ENCODE data around the gene ANKRD29.
A peak's percentile ranks its signal among the peaks of the same experiment; 100 is the strongest.
"Not testable (repeated sequence)": the region's sequence is repeated elsewhere in the genome, so short reads cannot be mapped to it uniquely, and the experiment has no call there.

ANKRD29 gene

DNA sequence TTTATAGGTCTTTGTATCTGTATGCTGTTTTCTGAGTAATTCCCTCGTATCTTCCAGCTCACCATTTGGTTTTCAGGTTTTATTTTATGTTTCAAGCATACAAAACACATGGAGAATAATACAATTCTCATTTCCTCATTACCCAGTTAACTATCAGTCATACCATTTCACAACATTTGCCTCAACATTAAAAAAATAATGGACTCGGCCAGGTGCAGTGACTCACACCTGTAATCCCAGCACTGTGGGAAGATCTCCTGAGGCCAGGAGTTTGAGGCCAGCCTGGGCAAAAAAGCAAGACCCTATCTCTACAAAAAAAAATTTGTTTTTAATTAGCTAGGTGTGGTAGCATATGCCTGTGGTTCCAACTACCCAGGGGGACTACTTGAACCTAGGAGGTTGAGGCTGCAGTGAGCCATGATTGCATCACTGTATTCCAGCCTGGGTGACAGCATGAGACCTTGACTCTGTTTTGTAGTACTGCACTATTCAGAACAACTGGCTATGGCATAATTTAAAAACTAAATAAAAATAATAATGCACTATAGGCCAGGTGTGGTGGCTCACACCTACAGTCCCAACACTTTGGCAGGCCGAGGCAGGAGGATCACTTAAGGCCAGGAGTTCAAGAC is 96.7 kb downstream of the ANKRD29 start:
- DNase-seq = no peak

DNA sequence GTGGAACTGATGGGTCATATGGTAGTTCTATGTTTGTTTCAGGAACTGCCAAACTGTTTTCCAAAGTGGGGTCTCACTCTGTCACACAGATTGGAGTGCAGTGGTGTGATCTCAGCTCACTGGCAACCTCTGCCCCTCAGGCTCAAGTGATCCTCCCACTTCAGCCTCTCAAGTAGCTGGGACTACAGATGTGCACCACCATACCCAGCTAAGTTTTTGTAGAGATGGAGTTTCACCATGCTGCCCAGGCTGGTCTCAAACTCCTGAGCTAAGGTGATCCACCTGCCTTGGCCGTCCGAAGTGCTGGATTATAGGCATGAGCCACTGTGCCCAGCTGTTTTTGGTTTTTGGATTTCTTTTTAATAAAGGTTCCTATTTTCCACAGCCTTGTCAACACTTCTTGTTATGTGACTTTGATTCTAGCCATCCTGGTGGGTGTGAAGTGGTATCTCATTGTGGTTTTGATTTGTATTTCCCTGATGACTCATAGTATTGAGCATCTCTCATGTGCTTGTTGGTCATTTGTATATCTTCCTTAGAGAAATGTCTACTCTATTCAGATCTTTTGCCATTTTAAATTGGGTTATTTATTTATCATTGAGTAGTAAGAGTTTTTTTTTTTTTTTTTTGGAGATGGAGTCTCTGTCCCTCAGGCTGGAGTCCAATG is 99.2 kb downstream of the ANKRD29 start:
- no peak for DNase-seq

DNA sequence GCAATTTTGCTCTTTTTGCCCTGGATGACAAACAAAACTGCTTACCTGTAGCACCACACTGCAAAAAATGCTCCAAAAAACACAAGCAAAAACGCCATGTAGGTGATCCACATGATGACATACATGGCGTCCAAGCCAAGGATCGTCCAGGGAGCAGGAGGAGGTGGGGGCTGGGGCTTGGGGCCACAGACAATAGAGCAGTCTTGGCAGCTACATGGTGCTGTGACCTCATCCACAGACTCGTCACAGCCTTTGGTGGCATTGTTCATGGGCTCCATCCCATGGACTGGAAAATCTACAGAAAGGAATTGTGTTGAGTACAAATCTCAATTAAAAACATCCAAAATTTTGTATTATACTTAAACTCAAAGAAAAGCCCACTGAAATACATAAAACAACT is 102.5 kb downstream of the ANKRD29 start:
- DNase-seq = peak in 47 of 56 donors; percentile 8 to 84 (median 52)

DNA sequence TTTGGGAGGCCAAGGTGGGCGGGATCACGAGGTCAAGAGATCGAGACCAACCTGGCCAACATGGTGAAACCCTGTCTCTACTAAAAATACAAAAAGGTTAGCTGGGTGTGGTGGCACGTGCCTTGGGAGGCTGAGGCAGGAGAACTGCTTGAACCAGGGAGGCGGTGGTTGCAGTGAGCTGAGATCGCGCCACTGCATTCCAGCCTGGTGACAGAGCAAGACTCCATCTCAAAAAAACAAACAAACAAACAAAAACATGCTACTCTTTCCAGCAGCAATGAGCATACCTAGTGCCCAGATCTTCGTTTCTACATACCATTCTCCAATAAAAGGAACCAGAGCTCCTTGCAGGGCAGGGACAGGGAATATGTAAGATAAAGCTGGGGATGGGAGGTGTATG is 105.2 kb downstream of the ANKRD29 start:
- not testable (repeated sequence) for DNase-seq

DNA sequence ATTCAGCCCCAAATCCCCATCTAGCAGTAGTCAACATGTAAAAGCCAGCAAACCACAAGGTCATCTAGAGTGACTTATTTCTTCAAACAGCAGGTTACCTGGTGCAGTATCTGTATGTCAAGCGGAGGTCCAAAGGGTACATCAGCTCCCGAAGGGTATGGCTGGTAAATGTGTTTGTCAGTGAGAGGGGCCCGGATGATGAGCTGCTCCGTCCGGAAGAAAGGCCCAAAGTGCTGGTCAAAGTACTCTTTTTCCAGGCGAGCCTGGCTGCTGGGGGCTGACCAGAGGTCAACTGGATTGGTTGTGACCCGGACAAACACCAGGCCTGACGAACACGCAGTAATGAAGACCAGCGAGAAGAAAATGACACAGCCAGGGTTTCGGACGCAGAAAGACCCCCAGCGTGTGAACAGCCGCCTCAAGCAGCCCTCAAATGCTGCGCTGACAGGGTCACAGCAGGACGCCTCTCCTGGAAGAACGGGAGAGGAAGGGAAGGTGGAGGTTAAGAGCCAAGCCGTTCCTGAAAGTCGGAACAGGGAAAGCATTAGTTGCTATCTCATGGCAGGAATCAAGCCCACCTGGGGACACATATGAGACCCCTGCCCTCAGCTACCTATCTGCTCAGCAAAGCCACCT is 106.4 kb downstream of the ANKRD29 start:
- no peak for DNase-seq

DNA sequence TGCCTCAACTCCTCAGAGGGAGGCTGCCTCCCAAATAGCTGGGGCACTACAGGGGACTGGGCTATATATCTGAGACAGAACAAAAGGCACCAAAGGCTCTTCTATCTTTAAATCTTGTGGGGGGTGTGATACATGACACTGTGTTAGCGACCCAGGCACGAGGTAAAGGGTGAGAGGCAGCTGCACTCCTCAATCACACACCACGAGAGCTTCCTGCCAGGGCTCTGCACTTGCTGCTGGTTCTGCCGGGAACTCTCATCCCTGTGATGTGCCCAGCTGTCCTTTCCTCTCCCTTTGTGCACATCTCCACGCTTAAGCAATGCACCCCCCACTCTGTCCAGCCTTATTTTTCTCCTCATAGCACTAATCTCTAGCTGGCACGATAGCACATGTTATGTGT is 108.8 kb downstream of the ANKRD29 start:
- DNase-seq = no peak

DNA sequence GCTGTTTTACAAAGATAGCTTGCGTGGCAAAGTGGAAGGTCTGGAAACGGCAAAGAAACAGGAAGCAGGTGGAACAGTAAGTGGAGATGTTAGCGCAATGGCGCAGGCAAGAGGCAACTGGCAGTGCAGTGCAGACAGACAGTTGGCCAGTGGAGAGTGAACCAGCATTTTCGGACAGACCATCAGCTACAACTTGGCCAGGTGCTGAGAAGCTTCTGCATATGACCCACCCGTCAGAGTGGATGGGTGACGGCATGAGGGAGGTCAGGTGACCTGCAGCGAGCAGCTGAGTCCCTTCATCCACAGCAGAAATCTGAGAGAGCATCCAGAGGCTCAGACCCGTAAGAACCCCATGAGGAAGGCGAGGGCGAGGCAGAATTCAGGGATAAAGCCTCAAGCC is 110.2 kb downstream of the ANKRD29 start:
- DNase-seq = no peak

DNA sequence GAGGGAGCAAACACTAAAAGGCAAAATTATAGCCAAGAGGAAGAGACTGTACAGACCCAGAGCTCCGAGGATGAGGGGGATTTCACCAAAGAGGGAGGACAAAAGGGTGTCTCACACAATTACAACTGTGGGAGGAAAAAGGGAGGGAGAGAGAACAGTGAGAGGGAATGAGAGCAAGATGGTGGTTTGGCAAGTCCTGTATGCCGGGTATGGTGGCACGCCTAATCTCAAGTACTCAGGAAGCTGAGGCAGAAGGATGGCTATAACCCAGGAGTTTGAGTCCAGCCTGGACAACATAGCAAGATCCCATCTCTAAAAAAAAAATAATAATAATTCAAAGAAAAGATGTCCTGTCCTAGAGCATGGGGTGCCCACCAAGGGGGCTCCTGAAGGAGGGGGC is 110.7 kb downstream of the ANKRD29 start:
- no peak for DNase-seq

DNA sequence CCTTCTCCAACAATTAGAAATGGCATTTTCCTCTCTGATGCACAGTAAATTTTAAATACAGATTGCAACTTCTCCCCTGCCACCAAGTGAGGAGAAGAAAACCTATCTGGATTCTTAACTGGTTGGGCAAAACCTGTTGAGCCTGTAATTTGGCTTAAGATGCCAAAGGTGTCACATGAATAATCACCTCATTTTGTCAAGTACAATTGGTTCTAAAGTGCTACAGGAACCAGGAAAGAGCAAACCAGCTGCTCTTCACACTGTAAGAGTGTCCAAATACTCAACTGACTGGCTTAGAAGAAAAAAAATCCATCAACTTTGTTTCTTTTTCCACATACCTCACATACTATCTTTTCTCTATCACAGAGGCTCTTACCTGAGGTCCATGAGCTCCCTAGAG is 111.8 kb downstream of the ANKRD29 start:
- DNase-seq = no peak
